Neural progenitor cell (in vitro differentiated cells): ENCODE measurements around the gene GNG4. TPM values are rescaled to one million over a fixed set of nuclear protein-coding genes. Genes with fewer than 3 reads are reported as not detected.
A peak's percentile ranks its signal among the peaks of the same experiment; 100 is the strongest.
"Not testable (repeated sequence)": the region's sequence is repeated elsewhere in the genome, so short reads cannot be mapped to it uniquely, and the experiment has no call there.

ENCODE experiments used
- DNase-seq: peaks from one replicate; pipeline ENCODE4 v3.0.0-alpha.2; 2016; ENCODE audit warnings: low spot score
- H2AFZ ChIP-seq: fragments of 200-600 bp; sonication (generic); replicated peaks from 2 replicates; pipeline ENCODE4 v1.6.1; 2016; ENCODE audit warnings: antibody characterized with exemption
- H3F3A ChIP-seq: fragments of 200-600 bp; sonication (generic); 2 replicates; pipeline ENCODE4 v1.6.1; 2016; ENCODE audit warnings: antibody characterized with exemption, low read depth
- H3K27ac ChIP-seq: fragments of 200-600 bp; sonication (generic); 2 replicates; pipeline ENCODE4 v1.5.1; 2016; ENCODE audit warnings: mild to moderate bottlenecking
- H3K27me3 ChIP-seq: fragments of 200-600 bp; sonication (generic); 2 replicates; pipeline ENCODE4 v1.6.1; 2016; ENCODE audit warnings: mild to moderate bottlenecking, moderate library complexity
- H3K36me3 ChIP-seq: fragments of 200-600 bp; sonication (generic); 2 replicates; pipeline ENCODE4 v1.5.1; 2016
- H3K4me1 ChIP-seq: fragments of 200-600 bp; sonication (generic); 2 replicates; pipeline ENCODE4 v1.6.1; 2016; ENCODE audit warnings: mixed run types
- H3K4me2 ChIP-seq: fragments of 200-600 bp; sonication (generic); 2 replicates; pipeline ENCODE4 v1.6.1; 2016
- H3K4me3 ChIP-seq: fragments of 200-600 bp; sonication (generic); 2 replicates; pipeline ENCODE4 v1.5.1; 2016
- H3K79me2 ChIP-seq: fragments of 200-600 bp; sonication (generic); 2 replicates; pipeline ENCODE4 v1.6.1; 2016; ENCODE audit warnings: low read depth
- H3K9ac ChIP-seq: fragments of 200-600 bp; sonication (generic); 2 replicates; pipeline ENCODE4 v1.6.1; 2016
- H3K9me3 ChIP-seq: fragments of 200-600 bp; sonication (generic); 2 replicates; pipeline ENCODE4 v1.5.1; 2016; ENCODE audit warnings: low read depth
- H4K20me1 ChIP-seq: fragments of 200-600 bp; sonication (generic); 2 replicates; pipeline ENCODE4 v1.6.1; 2016; ENCODE audit warnings: low read depth
- H3K27ac Mint-ChIP-seq: 3 replicates; pipeline ENCODE4 v1.8.0; 2021; ENCODE audit warnings: mixed read lengths
- H3K27me3 Mint-ChIP-seq: 2 replicates; pipeline ENCODE4 v1.8.0; 2022; ENCODE audit warnings: low read depth, mild to moderate bottlenecking, inconsistent platforms, moderate library complexity, mixed read lengths; ENCODE audit not compliant: insufficient read depth
- H3K36me3 Mint-ChIP-seq: 3 replicates; pipeline ENCODE4 v1.8.0; 2021; ENCODE audit warnings: mixed read lengths
- H3K4me1 Mint-ChIP-seq: 3 replicates; pipeline ENCODE4 v1.8.0; 2021; ENCODE audit warnings: mixed read lengths
- H3K4me3 Mint-ChIP-seq: 3 replicates; pipeline ENCODE4 v1.8.0; 2021; ENCODE audit warnings: mild to moderate bottlenecking, moderate library complexity, mixed read lengths
- H3K9me3 Mint-ChIP-seq: 3 replicates; pipeline ENCODE4 v1.8.0; 2020; ENCODE audit warnings: mixed read lengths
- EZH2 ChIP-seq: fragments of 200-600 bp; sonication (generic); IDR thresholded peaks from 2 replicates; pipeline ENCODE4 v1.6.1; 2017; ENCODE audit warnings: antibody characterized with exemption, mild to moderate bottlenecking, moderate library complexity
- EZH2phosphoT487 ChIP-seq: fragments of 200-600 bp; sonication (generic); IDR thresholded peaks from 2 replicates; pipeline ENCODE4 v1.6.1; 2017; ENCODE audit warnings: antibody characterized with exemption
- total RNA-seq: library from RNA; depleted of rRNA; stranded (reverse); fragments of >200 nt; gene quantifications from 2 replicates; pipeline ENCODE4 v1.2.3, GENCODE V29; 2015; ENCODE audit warnings: low replicate concordance
- TF ChIP-seq, protein P1 (sequence below): fragments of 200-600 bp; sonication (generic); IDR thresholded peaks from 2 replicates; pipeline ENCODE4 v1.5.1; 2017; ENCODE audit warnings: antibody characterized with exemption, mild to moderate bottlenecking

Gene GNG4
- total RNA-seq, 1 donor from 2014 or later: 14.9 TPM

DNA sequence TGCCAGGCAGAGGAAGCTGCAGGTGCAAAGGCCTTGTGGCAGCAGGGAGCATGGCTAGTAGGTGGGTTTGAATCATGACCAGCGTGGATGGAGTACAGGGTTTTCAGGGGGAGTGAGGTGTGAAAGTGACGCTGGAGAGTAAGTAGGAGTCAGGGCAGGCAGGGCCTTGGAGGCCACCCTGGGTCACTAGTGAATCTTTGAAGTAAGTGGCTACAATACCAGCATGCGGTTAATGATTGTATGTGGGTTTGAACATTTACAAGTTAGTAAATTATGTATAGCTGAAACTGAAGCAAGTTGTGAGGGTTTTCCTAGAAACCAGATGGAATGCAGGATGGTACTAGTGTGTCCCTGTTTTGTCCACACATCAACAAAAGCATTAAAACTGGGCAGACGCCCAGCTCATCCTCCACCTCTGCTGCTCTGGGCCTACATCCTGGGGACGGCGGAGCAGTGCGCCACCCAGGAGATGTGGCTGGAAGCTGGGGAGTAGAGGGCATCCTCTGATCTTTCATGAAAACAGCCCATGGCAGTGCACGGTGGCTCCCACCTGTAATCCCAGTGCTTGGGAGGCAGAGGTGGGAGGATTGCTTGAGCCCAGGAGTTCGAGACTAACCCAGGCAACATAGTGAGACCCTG is 104.2 kb downstream of the GNG4 start:
- Histone ChIP-seq H3K4me1 (peaks cover 12% of the 10 kb centered on the region), H3K4me2 (no peak overlapping the region), H3K79me2 (no peaks in the 10 kb centered on the region), H3K9me3 (no peaks in the 10 kb centered on the region), H3K36me3 (no peaks in the 10 kb centered on the region), H3F3A (peaks cover 11% of the 10 kb centered on the region), H3K27me3 (no peaks in the 10 kb centered on the region), H3K9ac (no peak overlapping the region), H3K4me3 (no peak overlapping the region), H3K27ac (no peak overlapping the region), H4K20me1 (no peaks in the 10 kb centered on the region), H2AFZ (no peak overlapping the region)
- DNase-seq: no peak
- peaks cover 25% of the 10 kb centered on the region for H3K4me1 Mint-ChIP-seq
- H3K4me3 Mint-ChIP-seq: no peak overlapping the region
- H3K27me3 Mint-ChIP-seq: peaks cover 7% of the 10 kb centered on the region
- H3K36me3 Mint-ChIP-seq: peaks cover 4% of the 10 kb centered on the region
- no peaks in the 10 kb centered on the region for H3K9me3 Mint-ChIP-seq
- TF ChIP-seq EZH2 (no peak), EZH2phosphoT487 (no peak)
- TF ChIP-seq, protein P1, sequence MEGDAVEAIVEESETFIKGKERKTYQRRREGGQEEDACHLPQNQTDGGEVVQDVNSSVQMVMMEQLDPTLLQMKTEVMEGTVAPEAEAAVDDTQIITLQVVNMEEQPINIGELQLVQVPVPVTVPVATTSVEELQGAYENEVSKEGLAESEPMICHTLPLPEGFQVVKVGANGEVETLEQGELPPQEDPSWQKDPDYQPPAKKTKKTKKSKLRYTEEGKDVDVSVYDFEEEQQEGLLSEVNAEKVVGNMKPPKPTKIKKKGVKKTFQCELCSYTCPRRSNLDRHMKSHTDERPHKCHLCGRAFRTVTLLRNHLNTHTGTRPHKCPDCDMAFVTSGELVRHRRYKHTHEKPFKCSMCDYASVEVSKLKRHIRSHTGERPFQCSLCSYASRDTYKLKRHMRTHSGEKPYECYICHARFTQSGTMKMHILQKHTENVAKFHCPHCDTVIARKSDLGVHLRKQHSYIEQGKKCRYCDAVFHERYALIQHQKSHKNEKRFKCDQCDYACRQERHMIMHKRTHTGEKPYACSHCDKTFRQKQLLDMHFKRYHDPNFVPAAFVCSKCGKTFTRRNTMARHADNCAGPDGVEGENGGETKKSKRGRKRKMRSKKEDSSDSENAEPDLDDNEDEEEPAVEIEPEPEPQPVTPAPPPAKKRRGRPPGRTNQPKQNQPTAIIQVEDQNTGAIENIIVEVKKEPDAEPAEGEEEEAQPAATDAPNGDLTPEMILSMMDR: no peak
- H3K27ac Mint-ChIP-seq: no peak overlapping the region

DNA sequence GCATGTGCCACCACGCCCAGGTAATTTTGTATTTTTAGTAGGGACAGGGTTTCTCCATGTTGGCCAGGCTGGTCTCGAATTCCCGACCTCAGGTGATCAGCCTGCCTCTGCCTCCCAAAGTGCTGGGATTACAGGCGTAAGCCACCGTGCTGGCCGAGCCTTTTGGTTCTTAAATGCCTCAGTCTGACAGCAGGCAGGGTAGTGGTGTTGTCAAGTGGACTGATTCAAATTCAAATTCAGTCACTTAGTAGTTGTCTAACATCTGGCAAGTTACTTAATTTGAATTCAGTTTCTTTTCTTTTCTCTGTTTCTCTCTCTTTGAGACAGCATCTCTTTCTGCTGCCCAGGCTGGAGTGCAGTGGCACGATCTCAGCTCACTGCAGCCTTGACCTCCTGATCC is 106.7 kb downstream of the GNG4 start:
- peaks cover 12% of the 10 kb centered on the region for H3K4me1 ChIP-seq
- not testable (repeated sequence) for H2AFZ ChIP-seq, H3K79me2 ChIP-seq, H3K4me3 ChIP-seq, H3K36me3 Mint-ChIP-seq, H3K9me3 ChIP-seq, H3K27me3 Mint-ChIP-seq, H3K4me2 ChIP-seq, H3K27ac Mint-ChIP-seq, H3K27ac ChIP-seq, H3K27me3 ChIP-seq, H3K4me3 Mint-ChIP-seq, DNase-seq, H3K36me3 ChIP-seq, H3K9ac ChIP-seq, H4K20me1 ChIP-seq, H3K9me3 Mint-ChIP-seq
- peaks cover 11% of the 10 kb centered on the region for H3F3A ChIP-seq
- H3K4me1 Mint-ChIP-seq: peaks cover 25% of the 10 kb centered on the region

DNA sequence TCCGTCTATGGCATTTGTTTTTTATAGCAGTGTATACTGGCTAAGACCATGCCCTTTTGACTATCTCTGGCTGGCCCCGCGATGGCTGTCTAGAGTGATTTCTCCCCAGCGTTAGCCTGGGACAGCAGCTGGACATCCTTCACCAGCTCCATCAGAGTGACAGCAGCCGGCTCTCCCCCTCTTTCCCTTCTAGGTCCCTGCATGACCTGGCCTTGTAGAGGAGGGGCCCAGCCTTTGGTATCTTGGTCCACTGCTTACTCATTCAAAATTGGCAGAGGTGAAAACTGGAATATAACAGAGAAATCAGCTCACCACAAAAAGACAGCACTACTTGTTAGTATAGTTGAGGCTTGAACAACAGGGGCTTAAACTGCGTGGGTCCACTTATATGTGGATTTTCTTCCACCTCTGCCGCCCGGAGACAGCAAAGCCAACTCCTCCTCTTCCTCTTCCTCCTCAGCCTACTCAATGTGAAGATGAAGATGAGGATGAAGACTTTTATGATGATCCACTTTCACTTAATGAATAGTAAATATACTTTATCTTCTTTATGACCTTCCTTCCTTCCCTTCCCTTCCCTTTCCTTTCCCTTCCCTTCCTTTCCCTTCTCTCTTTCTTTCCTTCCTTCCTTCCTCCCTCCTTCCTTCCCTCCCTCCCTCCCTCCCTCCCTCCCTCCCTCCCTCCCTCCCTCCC is 116.0 kb downstream of the GNG4 start:
- H3K4me3 Mint-ChIP-seq: no peak overlapping the region
- Histone ChIP-seq H3K9ac (no peak overlapping the region), H4K20me1 (no peaks in the 10 kb centered on the region), H3K4me3 (no peak overlapping the region), H3K79me2 (no peaks in the 10 kb centered on the region), H3K4me2 (no peak overlapping the region), H3F3A (no peaks in the 10 kb centered on the region), H3K36me3 (no peaks in the 10 kb centered on the region), H3K27me3 (no peaks in the 10 kb centered on the region), H3K27ac (no peak overlapping the region), H2AFZ (no peak overlapping the region), H3K4me1 (no peaks in the 10 kb centered on the region), H3K9me3 (no peaks in the 10 kb centered on the region)
- peak overlapping the region; percentile 40 for H3K27ac Mint-ChIP-seq
- TF ChIP-seq EZH2: no peak
- TF ChIP-seq, protein P1: no peak
- no peak for TF ChIP-seq EZH2phosphoT487
- H3K9me3 Mint-ChIP-seq: peaks cover 2% of the 10 kb centered on the region
- H3K36me3 Mint-ChIP-seq: no peaks in the 10 kb centered on the region
- peaks cover 2% of the 10 kb centered on the region for H3K4me1 Mint-ChIP-seq
- DNase-seq: no peak
- H3K27me3 Mint-ChIP-seq: peaks cover 2% of the 10 kb centered on the region

DNA sequence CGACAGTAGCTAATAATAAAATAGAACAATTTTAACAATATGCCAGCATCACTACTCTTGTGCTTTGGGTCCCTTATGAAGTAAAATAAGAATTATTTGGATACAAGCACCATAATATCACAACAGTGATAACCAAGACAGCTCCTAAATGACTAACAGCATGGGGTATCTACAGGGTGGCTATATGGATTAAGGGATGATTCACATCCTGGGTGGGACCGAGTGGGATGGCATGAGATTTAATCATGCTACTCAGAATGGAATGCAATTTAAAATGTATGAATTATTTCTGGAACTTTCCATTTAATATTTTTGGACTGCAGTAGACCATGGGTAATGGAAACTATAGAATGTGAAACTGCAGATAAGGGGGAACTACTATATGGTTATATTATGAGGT is 117.2 kb downstream of the GNG4 start:
- DNase-seq: no peak
- H3K27ac Mint-ChIP-seq: no peak overlapping the region
- Histone ChIP-seq H4K20me1 (no peaks in the 10 kb centered on the region), H2AFZ (no peak overlapping the region), H3K9me3 (no peaks in the 10 kb centered on the region), H3K79me2 (no peaks in the 10 kb centered on the region), H3K9ac (no peak overlapping the region), H3K27ac (no peak overlapping the region), H3K4me3 (no peak overlapping the region), H3K36me3 (no peaks in the 10 kb centered on the region), H3K27me3 (no peaks in the 10 kb centered on the region), H3K4me2 (no peak overlapping the region), H3F3A (no peaks in the 10 kb centered on the region), H3K4me1 (no peaks in the 10 kb centered on the region)
- peaks cover 2% of the 10 kb centered on the region for H3K9me3 Mint-ChIP-seq
- no peak overlapping the region for H3K4me3 Mint-ChIP-seq
- no peaks in the 10 kb centered on the region for H3K36me3 Mint-ChIP-seq
- H3K4me1 Mint-ChIP-seq: peaks cover 2% of the 10 kb centered on the region
- H3K27me3 Mint-ChIP-seq: peaks cover 2% of the 10 kb centered on the region
- no peak for TF ChIP-seq EZH2
- TF ChIP-seq, protein P1: no peak
